GM19025 (cell line): ENCODE data around the gene ADGB.

Source experiments
- ATAC-seq: cut with Tn5 transposase; IDR thresholded peaks from one replicate; pipeline ENCODE4 v1.9.1; 2021; ENCODE audit warnings: mild to moderate bottlenecking, low read depth, moderate library complexity; ENCODE audit not compliant: unreplicated experiment

ADGB gene

DNA sequence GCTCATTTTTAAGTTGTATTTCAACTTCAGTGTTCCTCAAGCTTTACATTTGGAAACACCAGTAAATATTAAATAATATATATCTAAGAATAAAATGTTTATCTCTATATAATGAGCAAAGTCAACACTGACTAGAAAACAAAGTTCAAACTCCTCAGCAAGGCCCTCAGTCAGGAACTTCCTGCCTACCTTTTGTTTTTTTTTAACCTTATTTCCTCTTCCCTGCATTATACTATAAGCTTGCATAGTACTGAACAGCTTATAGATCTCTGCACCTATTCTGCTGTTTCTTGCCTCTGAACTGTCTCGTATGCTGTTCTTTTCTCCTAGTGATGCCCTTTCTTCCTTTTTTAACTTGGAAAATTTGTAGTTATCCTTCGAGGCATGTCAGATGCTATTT is 29.6 kb downstream of the ADGB start:
- ATAC-seq: no peak

DNA sequence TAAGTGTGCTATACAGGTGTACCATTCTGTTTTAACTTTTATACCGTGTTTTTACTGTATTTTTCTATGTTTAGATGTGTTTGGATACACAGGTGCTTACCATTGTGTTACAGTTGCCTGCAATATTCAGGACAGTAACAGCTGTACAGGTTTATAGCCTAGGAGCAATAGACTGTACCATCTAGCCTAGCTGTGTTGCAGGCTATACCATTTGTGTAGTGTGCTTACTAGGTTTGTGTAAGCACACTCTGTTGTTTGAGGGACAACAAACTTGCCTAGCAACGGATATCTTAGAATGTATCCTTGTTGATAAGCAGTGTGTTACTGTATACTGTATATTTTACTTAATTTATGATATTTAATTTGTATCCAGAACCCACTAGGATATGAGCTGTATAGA is 35.2 kb downstream of the ADGB start:
- no peak for ATAC-seq

DNA sequence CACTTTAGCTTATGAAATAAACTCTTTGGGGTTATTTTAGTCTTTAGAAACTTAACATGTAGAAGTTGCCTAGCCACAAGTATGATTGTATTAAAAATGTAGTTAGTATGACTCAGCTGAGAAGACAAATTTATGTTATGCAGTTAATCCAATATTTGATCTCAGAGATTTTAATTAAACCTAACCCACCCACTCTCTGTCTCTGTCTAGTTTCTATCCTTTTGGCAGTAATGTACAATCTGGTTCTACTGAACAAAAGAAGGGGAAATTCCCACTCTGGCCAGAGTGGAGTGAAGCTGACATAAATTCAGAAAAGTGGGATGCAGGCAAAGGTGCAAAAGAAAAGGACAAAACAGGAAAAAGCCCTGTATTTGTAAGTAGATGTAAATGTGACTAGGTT is 36.4 kb downstream of the ADGB start:
- no peak for ATAC-seq

DNA sequence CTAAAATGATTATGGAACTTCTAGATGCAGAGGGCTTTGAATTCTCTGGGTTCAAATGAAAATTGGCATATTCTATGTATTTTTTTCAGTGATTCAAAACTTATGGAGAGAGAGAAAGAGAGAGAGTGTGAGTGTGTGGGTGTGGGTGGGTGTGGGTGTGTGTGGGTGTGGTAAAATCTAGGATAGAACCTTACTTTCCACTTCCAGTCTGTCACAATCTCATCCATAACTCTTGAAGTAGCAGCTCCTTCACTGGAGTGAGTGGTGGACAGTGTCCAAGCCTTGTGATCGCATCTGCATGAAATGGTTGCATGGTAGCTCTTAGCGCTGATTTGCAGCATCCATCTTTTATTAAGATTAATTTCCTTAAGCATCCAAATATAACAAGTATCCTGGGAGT is 37.7 kb downstream of the ADGB start:
- no peak for ATAC-seq

DNA sequence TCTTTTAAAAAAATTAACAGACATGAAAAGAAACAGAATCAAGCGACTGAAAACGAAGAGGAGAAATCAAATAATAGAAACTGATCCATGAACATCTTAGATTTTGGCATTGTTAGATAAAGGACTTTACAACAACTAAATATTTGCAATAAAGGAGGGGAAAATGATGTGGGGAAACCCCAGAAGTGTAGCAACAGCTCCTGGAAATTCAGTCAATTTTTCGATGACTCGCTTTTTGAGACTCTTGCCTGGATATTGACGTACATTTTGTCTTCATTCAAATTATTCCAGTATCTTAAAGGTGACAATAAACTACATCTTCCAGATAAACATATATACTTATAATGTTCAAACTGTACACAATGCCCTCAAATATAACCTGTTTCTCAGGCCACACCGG is 44.1 kb downstream of the ADGB start:
- no peak for ATAC-seq

DNA sequence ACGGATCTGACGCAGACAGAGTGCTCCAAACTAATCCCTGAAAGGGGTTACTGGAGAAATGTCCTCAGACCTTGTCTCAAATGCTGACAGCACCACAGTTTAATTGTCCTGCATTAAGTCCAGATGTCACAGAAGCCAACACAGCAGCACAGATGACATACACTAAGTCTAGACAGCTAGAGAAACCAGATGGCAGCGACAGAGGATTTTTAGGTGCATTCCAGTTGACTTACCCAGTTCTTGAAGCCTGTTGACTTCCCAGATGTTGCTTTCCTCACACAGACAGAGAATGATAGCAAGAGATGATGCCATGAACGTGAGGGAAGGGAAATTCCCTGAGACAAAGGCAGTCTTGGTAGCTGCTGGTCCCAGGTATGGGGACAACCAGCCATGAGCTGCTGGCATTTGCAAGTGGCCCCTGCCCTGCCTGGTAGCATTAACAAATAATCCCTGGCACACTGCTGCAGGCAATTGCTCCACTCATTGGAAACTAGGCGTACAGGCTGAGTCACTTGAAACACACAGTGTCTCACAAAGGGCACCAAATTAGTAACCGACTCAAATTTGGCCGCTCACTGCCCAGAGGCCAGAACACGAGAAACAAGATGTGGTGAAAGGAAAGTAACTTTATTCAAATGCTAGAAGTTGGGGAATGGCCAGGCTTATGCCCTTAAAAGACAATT is 52.2 kb downstream of the ADGB start:
- ATAC-seq: peak; percentile 37

DNA sequence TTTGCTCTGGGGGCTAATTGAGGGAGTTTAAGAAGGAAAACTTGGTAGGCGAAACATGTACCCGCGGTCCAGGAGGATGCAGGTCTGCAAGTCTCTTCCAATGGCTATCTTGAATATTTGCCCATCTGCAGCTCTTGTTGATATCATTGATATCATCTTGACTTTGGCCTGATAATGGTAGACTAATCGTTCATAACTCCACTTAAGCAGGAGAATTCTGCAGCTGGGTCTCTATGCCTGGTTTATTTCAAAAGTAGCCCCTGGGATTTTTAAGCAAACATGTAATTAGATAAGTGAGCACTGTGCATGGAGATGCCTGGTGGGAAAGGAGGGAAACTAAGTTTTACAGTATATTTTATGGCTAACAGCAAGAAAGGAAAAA is 52.7 kb downstream of the ADGB start:
- no peak for ATAC-seq

DNA sequence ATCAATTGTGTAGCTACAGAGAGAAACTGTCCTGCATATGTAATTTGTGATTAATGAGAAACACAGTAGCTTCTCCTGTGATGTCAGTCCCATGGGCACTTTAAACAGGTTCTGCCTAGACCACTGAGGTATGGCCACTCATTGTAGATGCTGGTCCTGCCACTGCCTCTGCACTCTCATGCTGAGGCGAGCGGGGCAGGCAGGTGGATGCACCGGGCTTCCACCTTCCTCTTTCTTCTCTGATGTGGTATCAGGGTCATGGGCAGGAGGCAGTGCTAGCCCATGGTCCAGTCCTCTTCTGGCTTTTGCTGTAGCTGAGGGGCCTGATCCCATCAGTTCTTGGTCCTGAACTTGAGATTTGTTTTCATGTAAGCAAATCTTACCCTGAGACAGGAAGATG is 58.7 kb downstream of the ADGB start:
- no peak for ATAC-seq

DNA sequence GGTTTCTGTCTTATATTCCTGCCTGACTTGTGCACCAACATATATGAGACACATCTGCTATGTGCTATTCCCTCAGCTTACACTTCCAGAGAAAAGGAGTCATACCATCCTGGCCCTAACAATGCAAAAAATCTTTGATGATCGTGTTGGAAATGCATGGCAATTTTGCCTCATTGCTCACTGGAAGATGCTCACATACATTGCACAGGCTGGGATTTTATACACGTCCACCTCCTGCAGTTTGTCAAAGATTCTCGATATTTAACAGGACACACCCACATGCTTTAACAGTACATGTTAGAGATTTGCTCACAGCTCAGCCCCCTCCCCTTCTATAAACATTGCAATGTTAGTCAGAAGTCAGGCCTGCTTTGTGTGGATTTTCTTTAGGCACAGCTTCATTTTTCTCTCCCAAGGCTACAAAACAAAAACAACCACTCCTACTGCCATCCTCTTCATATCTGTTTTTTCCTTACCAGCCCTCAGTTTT is 66.1 kb downstream of the ADGB start:
- no peak for ATAC-seq

DNA sequence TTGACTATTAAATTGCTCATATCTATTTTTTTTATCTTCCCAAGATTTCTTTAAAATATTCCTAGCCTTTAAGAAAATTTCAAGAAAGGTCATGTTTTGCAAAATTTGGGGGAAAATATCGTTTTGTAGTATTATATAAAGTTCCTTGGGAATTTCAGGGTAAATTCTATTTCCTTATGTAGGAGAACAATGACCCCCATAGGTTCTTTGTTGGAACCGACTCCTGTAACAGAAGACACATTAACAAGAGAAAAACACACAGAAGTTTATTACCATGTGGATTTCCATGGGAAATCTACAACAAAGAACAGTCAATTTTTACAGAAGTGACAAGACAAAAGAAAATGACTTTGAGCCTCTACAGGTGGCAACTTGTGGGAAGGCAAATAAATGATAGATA is 68.1 kb downstream of the ADGB start:
- ATAC-seq: no peak

DNA sequence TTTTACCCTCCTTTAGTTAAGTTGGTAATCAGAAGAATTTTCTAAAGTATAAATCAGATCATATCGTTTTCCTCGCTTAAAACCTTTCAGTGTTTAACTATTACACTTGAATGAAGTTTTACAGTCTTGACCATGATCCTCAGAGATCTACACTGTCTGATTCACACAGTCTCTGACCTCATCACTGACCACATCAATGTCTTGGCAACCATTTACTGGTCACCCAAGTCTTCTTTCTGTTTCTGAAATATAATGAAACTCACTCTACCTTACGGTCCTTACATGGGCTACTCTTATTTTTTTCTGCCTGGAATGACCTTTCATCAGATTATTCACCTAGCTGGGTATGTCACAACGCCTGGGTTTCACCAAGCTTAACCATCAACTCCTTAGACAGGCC is 71.4 kb downstream of the ADGB start:
- no peak for ATAC-seq

DNA sequence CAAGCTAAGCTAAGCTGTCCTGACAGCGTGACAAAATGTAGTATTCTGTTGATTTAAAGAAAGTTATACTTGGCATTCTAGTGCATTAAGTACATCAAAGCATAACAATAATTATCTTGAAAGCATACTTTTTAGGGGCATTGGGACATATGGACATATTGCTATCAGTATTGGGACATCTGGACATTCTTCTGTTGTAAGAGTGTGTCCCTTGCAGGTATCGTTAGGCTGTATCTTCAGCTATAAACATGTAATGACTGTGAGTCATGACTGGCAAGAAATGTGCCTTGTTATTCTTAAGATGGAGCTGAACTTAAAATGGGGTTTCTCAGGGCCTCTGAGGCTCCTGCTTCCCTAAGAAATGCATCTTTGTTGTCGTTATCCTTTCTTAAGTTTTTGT is 74.3 kb downstream of the ADGB start:
- no peak for ATAC-seq

DNA sequence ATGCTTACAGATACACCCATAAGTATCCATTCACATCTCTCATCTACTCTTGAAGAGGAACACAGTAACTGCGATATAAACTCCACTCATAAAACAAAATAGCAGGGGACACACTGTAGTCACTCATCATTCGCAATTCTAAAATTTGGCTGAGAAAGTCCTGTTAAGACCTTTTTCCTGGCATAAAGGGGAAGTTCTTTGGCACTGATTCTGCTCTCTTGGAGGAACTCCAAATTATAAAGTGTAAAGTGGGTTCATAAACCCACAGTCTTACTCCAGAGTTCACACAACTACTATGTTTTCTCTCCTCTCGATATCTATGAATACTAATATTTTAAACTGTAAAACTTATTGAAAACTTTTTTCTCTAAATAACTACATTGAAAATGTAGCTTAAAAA is 80.6 kb downstream of the ADGB start:
- no peak for ATAC-seq

DNA sequence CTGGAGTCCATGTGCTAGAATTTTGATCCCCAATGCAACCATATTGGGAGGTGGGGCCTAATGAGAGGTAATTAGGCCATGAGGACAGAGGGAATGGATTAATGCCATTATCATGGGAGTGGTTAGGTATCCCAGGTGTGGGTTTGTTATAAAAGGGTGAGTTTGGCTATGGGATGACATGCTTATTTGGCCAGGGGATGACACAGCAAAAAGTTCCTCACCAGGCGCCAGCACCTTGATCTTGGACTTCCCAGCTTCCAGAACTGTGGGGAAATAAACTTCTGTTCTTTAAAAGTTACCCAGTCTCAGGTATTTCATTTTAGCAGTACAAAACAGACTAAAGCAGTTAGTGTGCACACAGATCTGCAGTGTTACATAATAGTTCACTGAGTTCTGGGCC is 84.1 kb downstream of the ADGB start:
- no peak for ATAC-seq

DNA sequence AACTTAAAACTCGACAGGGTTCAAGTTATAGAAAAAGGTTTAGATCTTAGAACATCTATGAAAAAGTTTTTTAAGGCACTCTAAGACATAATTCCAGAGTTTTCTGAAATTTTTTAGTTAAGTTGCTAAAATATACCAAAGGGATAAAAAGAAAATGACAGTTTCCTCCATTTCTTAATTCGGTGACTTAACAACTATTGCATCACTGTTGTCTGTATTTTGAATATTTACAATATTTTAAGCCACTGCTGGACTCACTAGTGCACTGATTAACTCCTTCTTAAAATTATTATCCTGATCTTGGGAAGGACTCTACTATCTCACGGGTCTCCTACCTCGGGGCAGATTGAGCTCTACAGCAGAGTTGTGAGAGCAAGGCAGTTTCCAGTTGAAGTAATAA is 91.0 kb downstream of the ADGB start:
- no peak for ATAC-seq

DNA sequence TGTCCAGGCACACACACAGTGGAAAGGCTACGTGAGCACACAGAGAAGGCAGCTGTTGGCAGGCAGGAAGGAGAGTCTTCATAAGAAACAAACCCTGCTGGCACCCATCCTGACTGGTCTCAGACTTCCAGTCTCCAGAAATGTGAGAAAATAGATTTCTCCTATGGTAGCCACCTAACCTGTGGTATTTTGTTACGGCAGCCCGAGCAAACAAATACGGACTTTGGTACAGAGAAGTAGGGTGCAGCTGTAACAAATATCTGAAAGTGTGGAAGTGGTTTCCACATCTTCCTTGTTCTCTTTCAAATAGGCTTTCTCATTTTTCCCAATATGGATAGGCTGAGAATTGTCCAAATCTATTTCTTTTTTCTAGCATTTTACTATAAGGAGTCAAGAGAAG is 94.6 kb downstream of the ADGB start:
- ATAC-seq: no peak

DNA sequence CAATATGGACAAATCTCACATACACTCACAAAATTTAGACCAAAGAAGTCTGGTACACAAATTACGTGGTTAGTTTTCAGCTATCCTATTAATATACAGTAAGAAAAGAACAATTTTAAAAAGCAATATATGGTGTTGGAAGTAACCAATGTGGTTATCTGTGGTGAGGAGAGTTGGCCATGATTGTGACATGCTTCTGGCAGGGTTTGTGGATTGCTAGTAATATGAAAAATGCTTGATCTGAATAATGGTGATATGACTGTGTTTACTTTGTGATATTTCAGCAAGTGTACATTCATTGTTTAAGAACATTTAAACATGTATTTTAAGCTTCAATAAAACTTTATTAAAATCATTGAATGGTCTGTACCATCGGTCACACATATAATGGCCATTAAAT is 99.1 kb downstream of the ADGB start:
- ATAC-seq: no peak

DNA sequence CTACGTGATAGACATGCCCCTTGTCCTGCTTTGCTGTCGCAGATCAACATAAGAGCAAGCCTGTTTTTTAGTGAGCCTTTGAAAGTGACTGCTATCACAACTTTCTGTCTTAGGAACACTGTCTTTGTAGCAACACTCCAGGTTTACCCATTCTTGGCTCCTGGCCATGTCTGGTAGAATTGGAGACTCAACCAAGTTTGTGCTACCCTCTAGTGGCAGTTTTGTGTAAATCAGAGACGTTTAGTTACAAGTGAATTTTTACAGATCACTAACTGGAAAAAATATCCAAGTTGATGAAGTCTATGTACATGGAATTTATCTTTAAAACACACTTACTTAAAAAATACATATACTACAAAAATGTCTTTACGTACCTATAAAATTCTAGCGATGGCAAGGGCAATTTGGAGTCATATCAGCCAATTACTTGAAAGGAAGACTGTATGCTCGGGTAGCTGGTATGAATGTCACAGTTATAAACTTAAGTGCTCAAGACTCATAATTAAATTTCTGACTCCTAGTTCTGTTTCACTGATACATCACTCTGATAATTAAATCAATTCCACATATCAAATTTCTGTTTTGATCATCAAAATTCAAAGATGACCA is 101.4 kb downstream of the ADGB start:
- ATAC-seq: peak; percentile 65

DNA sequence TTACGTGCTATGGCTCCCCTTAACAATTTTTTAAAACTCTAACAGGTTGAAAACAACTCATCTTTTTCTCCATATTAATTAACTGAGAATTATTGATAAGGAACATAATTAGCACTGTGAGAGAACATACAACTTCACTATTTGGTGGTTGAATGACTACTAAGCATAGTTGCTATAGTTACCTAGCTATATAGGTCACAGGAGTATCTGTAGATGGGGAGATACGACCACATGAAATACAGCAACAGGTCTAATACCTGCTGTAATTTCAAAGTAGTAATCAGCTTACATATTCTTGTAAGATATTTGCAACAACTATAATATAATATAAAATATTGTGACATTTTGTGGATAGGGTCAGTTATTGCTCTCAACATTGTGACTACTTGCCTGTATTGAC is 102.9 kb downstream of the ADGB start:
- ATAC-seq: no peak

DNA sequence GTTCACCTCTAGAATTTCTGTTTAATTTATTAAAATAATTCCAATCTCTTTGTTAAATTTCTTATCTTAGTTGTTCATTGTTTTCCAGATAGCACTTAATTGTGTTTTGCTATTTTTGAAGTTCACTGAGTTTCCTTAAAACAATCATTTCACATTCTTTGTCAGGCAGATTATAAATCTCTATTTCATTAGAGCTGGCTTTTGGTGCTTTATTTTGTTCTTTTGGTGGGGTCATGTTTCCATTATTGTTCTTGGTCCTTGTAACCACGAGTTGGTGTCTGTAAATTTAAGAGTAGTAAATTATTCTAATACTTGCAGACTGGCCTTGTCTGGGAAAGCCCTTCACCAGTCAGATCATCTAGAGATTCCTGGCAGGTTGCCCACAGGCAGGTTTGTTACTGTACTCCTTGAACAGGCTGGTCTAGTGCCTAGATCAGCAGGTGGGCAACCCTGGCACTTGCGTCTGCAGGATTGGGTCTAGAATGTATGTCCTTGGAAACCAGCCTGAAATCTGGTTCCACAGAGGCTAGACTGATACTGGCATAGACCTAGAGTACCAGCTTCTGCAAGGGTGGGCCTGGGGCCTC is 110.4 kb downstream of the ADGB start:
- ATAC-seq: no peak

DNA sequence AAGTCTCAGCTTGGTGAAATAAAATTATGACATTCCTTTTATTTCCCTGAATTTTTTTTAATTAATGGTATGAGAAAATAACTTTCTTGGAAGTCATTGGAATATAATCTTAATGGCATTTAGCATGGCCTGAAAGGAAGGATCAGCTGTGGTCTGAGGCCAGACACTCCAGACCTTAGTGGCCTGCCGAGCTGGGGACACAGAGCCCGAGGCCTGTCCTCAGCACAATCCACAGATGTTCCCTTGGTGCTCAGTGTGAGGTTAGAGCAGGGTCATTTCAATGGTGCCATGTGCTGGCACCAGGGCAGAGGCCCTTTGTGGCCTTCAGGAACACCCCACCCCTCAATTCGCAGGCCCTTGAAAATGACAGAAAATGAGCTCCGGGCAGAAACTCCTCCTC is 120.6 kb downstream of the ADGB start:
- ATAC-seq: no peak

DNA sequence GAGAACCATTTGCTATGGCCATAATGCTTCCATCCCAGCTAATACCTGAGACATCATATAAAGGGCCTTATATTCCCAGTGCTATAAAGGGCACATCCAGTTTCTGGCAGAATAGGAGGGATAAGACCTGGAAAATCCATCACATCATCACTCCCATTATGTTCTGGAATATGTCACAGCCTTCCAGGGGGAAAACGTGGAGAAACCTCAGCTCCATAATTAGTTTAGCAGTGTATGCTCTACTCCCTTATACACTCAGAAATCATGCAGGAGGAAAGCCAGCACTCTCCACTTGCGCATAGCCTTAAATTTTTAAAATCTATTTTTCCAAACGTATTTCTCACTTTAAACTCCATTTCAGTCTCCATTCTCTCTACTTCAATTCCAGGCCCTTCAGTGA is 140.9 kb downstream of the ADGB start:
- ATAC-seq: no peak
